Esophagus muscularis mucosa (tissue), 4 donors: Measurements from ENCODE around the gene MZB1. TPM values are rescaled to one million over a fixed set of nuclear protein-coding genes. Genes with fewer than 3 reads are reported as not detected.
A peak's percentile ranks its signal among the peaks of the same experiment; 100 is the strongest.

Source experiments
- DNase-seq: peaks from one replicate; pipeline ENCODE4 v3.0.0-alpha.2; 2017; ENCODE audit errors: extremely low spot score
- H3K27ac ChIP-seq, 4 donors: fragments of 200-600 bp; sonication (generic); replicated peaks in 1 of 4; 1 replicate in 3 of 4; 2 replicates in 1 of 4; pipeline ENCODE4 v1.5.1; 2016 to 2019; ENCODE audit warnings: mild to moderate bottlenecking in 1 of 4
- H3K27me3 ChIP-seq, 4 donors: fragments of 200-600 bp; sonication (generic); one replicate each; pipeline versions ENCODE4 v1.5.1 to v1.6.0; 2016 to 2019
- H3K36me3 ChIP-seq, 4 donors: fragments of 200-600 bp; sonication (generic); one replicate each; pipeline ENCODE4 v1.5.1; 2016 to 2019
- H3K4me1 ChIP-seq, 4 donors: fragments of 200-600 bp; sonication (generic); one replicate each; pipeline ENCODE4 v1.5.1; 2016 to 2019
- H3K4me3 ChIP-seq, 4 donors: fragments of 200-600 bp; sonication (generic); 1 replicate in 2 of 4; 2 replicates in 2 of 4; pipeline ENCODE4 v1.5.1; 2016 to 2019; ENCODE audit warnings: mild to moderate bottlenecking in 4 of 4, moderate library complexity in 1 of 4
- H3K9me3 ChIP-seq, 4 donors: fragments of 200-600 bp; sonication (generic); 1 replicate in 3 of 4; 2 replicates in 1 of 4; pipeline ENCODE4 v1.5.1; 2016 to 2019
- CTCF ChIP-seq, 3 experiments: fragments of 200-600 bp in 2 of 3; fragments of 450-650 bp in 1 of 3; sonication (generic) in 2 of 3; IDR thresholded peaks; one replicate each; pipeline ENCODE4 v1.5.1; 2017 to 2019; ENCODE audit warnings: antibody characterized with exemption in 3 of 3, mild to moderate bottlenecking in 2 of 3, moderate library complexity in 1 of 3
- EP300 ChIP-seq: sonication (generic); formaldehyde crosslinking; IDR thresholded peaks from one replicate; pipeline ENCODE4 v1.6.1; 2017; ENCODE audit warnings: antibody characterized with exemption
- POLR2A ChIP-seq: fragments of 450-650 bp; IDR thresholded peaks from one replicate; pipeline ENCODE4 v1.6.1; 2017; ENCODE audit warnings: antibody characterized with exemption, moderate library complexity, mild to moderate bottlenecking, low read depth
- POLR2AphosphoS5 ChIP-seq, 2 donors: sonication (generic); formaldehyde crosslinking; IDR thresholded peaks; one replicate each; pipeline ENCODE4 v1.6.1; 2017; ENCODE audit warnings: antibody characterized with exemption in 2 of 2
- WGBS: methylation state at CpG from one replicate; pipeline ENCODE4 v1.1.5; 2018; 5-methylcytosine and 5-hydroxymethylcytosine counted together
- intact Hi-C: fragments of 100-400 bp; cut with DNase I; formaldehyde crosslinking; loops from one replicate; pipeline ENCODE4 v1.15.1; 2023
- total RNA-seq, 4 donors: library from RNA; depleted of rRNA; stranded (reverse); fragments of >200 nt; gene quantifications; one replicate each; pipeline versions ENCODE4 v1.1.0 to v1.2.1, GENCODE V29; 2016

Gene MZB1
- total RNA-seq, 4 donors from 2014 or later, result 0.78 to 0.99 TPM; not detected in 2

GRCh38 chr5:139397921-139398320, 8.2 kb upstream of the MZB1 start:
- peaks cover 0 to 26% (median 6%) of the 10 kb centered on the region in 4 donors for H3K27me3 ChIP-seq
- TF ChIP-seq POLR2AphosphoS5 (IDR thresholded peaks at IDR 0.05) (no peak), CTCF (IDR thresholded peaks at IDR 0.05) (no peak), EP300 (no peak), POLR2A (no peak)
- intact Hi-C loops, result no loop called here
- peaks cover 22 to 54% (median 38%) of the 10 kb centered on the region in 4 donors for H3K4me1 ChIP-seq
- DNase-seq, result no peak
- H3K36me3 ChIP-seq, result peaks cover 0 to 17% (median 3%) of the 10 kb centered on the region in 4 donors
- no peaks in the 10 kb centered on the region for H3K9me3 ChIP-seq
- H3K27ac ChIP-seq, result no peak overlapping the region
- H3K4me3 ChIP-seq, result no peak overlapping the region
- 24% methylated on average over 6 of the region's 6 CpGs for WGBS

GRCh38 chr5:139396691-139397090, 7.0 kb upstream of the MZB1 start:
- H3K27ac ChIP-seq, result peak overlapping the region in 1 of 4 donors; percentile 7
- peaks cover 0 to 16% (median 3%) of the 10 kb centered on the region in 4 donors for H3K36me3 ChIP-seq
- intact Hi-C loops, result no loop called here
- H3K9me3 ChIP-seq, result no peaks in the 10 kb centered on the region
- H3K27me3 ChIP-seq, result peaks cover 0 to 37% (median 6%) of the 10 kb centered on the region in 4 donors
- TF ChIP-seq POLR2AphosphoS5 (IDR thresholded peaks at IDR 0.05), result no peak
- TF ChIP-seq POLR2A, result no peak
- TF ChIP-seq CTCF (IDR thresholded peaks at IDR 0.05), result no peak
- no peak for TF ChIP-seq EP300
- no peak for DNase-seq
- peaks cover 30 to 62% (median 46%) of the 10 kb centered on the region in 4 donors for H3K4me1 ChIP-seq
- WGBS, result 88% methylated on average over 7 of the region's 8 CpGs
- no peak overlapping the region for H3K4me3 ChIP-seq

- Histone ChIP-seq H3K4me3 (no peak overlapping the region), H3K27ac (peak overlapping the region; percentile 79 to 84 (median 82)), H3K4me1 (peaks cover 37 to 68% (median 52%) of the 10 kb centered on the region in 4 donors), H3K36me3 (peaks cover 0 to 13% (median 0%) of the 10 kb centered on the region in 4 donors), H3K9me3 (no peaks in the 10 kb centered on the region), H3K27me3 (peaks cover 0 to 37% (median 6%) of the 10 kb centered on the region in 4 donors)
- intact Hi-C loops, result no loop called here
- 68% methylated on average over 5 of the region's 8 CpGs for WGBS
- TF ChIP-seq POLR2AphosphoS5 (IDR thresholded peaks at IDR 0.05) (no peak), CTCF (IDR thresholded peaks at IDR 0.05) (no peak), EP300 (no peak), POLR2A (no peak)
- DNase-seq, result no peak
Observed at GRCh38 chr5:139395844-139396640, 6.3 kb upstream of the MZB1 start.

- H3K27ac ChIP-seq, result peak within 1 kb of the TSS; percentile 79 to 84 (median 82)
- peak; percentile 38 to 61 for TF ChIP-seq POLR2AphosphoS5 (IDR thresholded peaks at IDR 0.05)
- no peak for TF ChIP-seq CTCF (IDR thresholded peaks at IDR 0.05)
- peak; percentile 19 for TF ChIP-seq POLR2A
- TF ChIP-seq EP300, result no peak
- 20% methylated on average over 14 of the region's 76 CpGs for WGBS
- intact Hi-C loops, result no loop called here
- H3K4me3 ChIP-seq, result peak within 1 kb of the TSS; percentile 58 to 63 (median 62)
- no peaks in the 10 kb centered on the region for H3K9me3 ChIP-seq
- peaks cover 43 to 70% (median 56%) of the 10 kb centered on the region in 4 donors for H3K4me1 ChIP-seq
- H3K27me3 ChIP-seq, result peaks cover 0 to 37% (median 6%) of the 10 kb centered on the region in 4 donors
- no peak for DNase-seq
- peaks cover 0 to 8% (median 2%) of the 10 kb centered on the region in 4 donors for H3K36me3 ChIP-seq
Observed at GRCh38 chr5:139394654-139395566, 5.2 kb upstream of the MZB1 start, which contains the start of gene PROB1. TSS of gene PROB1 (minus strand) at chr5:139395104. CDS start at chr5:139395081, 23 bp downstream.
